WI38 (cell line): ENCODE measurements around the gene PROSER2.

ENCODE experiments used
- H3K4me3 ChIP-seq: 2 replicates; pipeline ENCODE4 v1.5.1; 2011; ENCODE audit warnings: low read depth, mild to moderate bottlenecking, control low read depth, low read length
- CTCF ChIP-seq: IDR thresholded peaks from 2 replicates; pipeline ENCODE4 v1.5.1; 2012; ENCODE audit warnings: low read depth, mild to moderate bottlenecking, control low read depth, low read length

The PROSER2 gene

DNA sequence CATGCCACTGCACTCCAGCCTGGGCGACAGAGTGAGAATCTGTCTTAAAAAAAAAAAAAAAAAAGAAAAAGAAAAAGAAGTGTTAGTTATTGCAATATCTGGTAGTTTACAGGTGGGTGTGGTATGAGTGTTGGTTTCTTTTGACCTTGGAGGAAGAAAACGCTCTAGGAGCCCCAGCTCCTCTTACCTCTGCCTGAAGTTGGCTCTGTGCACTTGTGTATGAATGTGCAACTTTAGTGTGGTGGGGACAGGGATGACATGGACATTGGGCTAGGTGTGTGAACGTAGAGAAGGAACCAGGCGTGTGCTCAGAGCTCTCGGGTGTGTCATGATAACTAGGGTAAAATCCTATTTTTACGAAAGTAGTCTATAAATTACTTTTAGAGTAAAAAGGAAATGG, 11.9 kb downstream of the PROSER2 start:
- no peak for TF ChIP-seq CTCF

DNA sequence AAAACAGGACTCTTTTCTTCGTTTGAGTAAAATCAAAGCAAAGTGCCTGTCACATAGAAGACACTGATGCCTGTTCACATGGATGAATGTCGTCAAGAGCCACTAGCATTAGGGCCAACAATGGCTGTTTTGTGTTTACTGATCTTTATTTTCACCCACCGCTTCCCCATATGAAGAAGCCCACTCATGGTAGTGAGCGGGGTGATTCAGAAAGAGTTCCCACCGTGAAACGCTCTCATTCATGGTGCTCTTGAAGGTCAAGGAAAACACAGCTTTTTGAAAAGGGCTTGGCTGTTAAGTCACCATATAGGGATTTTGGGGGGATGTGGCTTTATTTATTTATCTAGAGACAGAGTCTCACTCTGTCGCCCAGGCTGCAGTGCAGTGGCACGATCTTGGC, 12.5 kb downstream of the PROSER2 start:
- no peak for TF ChIP-seq CTCF

More for the DNA sequence above, 11.9 kb downstream of the PROSER2 start:
- no peak overlapping the region for H3K4me3 ChIP-seq

GRCh38 chr10:11837372-11838161, 14.4 kb downstream of the PROSER2 start:
- TF ChIP-seq CTCF = no peak
- no peak overlapping the region for H3K4me3 ChIP-seq

More for the DNA sequence above, 12.5 kb downstream of the PROSER2 start:
- no peak overlapping the region for H3K4me3 ChIP-seq

DNA sequence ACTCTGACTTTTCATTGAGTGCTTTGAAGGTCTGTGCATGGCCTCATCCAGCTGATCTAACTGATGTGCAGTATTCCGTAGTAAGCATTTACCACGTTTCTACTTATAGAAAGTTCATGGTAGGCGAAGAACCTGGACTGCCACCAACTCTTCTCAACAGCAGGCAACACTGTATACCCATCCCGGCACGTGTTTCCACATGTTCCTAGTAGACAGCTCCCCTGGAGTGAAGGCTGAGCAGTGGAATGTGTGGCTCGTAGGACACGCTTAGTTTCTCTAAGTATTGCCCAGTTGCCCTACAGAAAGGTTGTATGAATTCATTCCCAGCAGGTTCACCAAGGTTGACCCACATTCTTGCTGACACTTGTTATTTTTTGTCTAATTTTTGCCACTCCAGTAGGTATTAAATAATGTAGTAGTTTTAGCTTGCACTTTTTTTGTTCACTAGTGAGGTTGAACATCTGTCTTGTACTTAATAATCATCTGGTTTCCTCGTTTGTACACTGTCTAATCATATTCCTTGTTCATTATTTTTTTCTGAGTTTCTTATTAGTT, 15.2 kb downstream of the PROSER2 start:
- H3K4me3 ChIP-seq = no peak overlapping the region

DNA sequence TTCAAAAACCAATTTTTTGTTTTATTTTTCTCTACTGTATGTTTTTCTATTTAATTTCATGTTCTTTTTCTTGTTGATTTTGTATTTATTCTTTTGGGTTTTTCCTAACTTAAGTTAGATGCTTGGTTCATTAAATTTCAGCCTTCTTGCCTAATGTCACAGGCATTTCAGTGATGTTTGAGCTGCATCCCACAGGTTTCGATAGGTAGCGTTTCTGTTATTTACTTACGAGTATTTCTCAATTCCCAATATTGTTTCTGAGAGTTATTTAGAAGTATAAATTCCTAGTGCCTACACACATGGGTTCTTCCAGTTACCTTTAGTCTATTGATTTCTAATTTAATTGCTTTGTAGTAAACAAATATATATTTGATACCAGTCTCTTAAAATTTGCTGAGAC, 18.2 kb downstream of the PROSER2 start:
- no peak for TF ChIP-seq CTCF
- H3K4me3 ChIP-seq = no peak overlapping the region

More for the DNA sequence above, 15.2 kb downstream of the PROSER2 start:
- no peak for TF ChIP-seq CTCF

DNA sequence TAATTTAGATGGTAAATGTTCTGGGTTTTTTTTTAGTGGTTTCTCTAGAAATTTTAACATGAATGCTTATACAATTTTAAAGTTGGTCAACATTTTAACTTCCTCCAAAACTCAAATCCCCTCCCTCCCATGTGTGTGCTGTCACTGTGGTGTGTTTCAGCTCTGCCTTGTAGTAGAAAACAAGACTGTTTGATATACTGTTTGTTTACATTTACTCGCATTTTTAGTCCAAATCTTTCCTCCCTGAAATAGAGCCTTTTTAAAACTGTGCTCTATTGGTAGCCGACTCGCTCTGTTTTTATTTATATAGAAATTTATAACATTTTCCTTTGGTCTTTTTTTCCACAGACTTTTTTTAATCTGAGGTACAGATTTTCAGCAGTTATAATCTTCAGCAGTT, 19.3 kb downstream of the PROSER2 start:
- no peak for TF ChIP-seq CTCF
- no peak overlapping the region for H3K4me3 ChIP-seq

- TF ChIP-seq CTCF = no peak
Observed at GRCh38 chr10:11845113-11845512, 22.0 kb downstream of the PROSER2 start.

More at GRCh38 chr10:11845113-11845512, 22.0 kb downstream of the PROSER2 start:
- H3K4me3 ChIP-seq = no peak overlapping the region
